ENCODE results near the gene PABPC1L2A.

DNA sequence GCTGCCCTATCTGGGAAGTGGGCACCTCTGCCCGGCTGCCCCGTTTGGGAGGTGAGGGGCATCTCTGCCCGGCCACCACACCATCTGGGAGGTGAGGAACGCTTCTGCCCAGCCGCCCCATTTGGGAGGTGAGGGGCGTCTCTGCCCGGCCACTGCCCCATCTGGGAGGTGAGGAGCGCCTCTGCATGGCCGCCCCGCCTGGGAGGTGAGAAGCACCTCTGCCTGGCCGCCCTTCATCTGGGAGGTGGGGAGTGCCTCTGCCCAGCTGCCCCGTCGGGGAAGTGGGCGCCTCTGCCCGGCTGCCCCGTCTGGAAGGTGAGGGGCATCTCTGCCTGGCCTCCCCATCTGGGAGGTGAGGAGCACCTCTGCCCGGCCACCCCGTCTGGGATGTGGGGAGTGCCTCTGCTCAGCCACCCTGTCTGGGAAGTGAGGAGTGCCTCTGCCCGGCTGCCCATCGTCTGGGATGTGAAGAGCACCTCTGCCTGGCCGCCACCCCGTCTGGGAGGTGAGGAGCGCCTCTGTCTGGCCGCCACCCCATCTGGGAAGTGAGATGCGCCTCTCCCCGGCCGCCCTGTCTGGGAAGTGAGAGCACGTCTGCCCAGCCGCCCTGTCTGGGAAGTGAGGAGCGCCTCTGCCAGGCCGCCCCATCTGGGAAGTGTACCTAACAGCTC, 9.8 kb downstream of the PABPC1L2A start:
- TF ChIP-seq EZH2 (IDR thresholded peaks at IDR 0.05; ENCODE audit: low read depth, unreplicated experiment) (no peak), CTCF (conservative IDR thresholded peaks at IDR 0.05; ENCODE audit: low read depth in 2 of 2) (no peak), CREB1 (CRISPR knock-in tag; IDR thresholded peaks at IDR 0.05; ENCODE audit: low read depth) (no peak)

Data from GM23338 (cell line).